ENCODE results near the gene NTSR2.

NTSR2 gene

DNA sequence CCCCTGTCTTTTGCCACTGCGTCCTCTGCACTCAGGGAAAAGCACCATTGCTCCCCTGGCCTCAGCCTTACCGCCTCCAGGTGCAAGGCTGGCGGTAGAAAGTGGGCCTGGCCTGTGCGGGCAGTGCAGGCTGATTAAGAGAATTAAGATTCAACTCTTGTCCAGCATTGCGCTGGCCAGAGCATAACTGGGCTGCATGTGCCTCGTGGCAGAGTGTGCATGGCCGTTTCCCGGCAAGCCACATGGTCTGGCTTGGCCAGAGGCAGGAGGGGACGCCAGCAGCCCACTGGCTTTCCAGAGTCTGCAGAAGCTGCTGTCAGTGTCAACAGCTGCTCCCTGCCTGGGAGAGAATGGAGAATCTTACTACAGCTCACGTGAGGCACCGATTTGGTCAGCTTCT is 12.3 kb downstream of the NTSR2 start:
- DNase-seq (ENCODE audit: low read depth in 2 of 2) = no peak

DNA sequence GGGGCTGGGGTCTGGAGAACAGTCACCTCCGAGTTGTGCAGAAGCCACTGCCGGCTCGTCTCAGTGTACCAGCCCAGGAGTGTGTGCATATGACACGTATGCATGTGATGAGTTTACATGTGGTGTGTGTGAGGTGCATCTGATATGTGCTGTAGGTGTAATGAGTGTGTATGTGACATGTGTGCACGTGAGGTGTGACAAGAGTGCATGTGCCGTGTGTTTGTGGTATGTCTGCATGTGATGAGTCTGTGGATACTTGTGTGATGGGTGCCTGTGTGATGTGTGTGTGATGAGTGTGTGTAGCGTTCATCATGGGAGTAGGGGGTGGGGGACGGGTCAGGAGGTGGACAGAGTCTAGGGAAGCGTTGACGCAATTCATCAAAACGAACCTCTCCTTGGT is 12.8 kb downstream of the NTSR2 start:
- no peak for DNase-seq (ENCODE audit: low read depth in 2 of 2)

DNA sequence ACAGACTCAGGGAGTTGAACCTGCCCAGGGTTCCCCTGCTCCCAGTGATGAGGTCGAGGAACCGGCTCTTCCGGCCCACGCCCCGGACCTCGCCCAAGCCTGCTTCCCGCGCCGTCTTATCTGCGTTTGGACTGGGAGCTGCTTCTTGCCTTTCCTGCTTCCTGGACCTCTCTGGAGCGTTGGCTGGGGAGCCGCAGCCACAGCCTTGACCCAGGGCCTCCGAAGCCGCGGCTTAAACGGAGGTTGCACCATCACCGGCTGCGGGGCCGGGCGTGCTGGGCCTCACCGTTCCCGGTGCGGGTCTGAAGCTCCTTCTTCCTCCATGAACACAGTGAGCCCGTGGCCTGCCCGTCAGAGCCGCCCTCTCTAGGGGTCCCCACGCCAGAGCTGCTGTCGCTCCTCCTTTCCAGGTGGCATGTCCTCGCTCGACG is 13.3 kb downstream of the NTSR2 start:
- DNase-seq (ENCODE audit: low read depth in 2 of 2) = no peak

DNA sequence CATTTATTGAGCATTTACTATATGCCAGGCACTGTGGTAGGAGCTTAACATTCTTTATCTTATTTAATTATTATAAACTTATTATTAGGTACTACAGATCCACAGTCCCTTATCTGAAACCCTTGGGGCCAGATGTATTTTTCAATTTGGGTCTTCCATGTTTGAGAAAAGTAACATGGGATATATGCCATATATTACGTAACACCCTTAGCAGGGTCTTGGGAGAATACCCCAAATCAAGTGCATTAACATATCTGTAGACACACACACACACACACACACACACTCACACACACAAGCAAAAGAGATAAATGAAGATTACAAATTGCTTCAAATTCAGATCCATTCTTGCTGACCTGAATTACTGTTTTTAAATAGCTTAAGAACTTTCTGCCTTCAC is 13.7 kb downstream of the NTSR2 start:
- DNase-seq (ENCODE audit: low read depth in 2 of 2) = no peak

DNA sequence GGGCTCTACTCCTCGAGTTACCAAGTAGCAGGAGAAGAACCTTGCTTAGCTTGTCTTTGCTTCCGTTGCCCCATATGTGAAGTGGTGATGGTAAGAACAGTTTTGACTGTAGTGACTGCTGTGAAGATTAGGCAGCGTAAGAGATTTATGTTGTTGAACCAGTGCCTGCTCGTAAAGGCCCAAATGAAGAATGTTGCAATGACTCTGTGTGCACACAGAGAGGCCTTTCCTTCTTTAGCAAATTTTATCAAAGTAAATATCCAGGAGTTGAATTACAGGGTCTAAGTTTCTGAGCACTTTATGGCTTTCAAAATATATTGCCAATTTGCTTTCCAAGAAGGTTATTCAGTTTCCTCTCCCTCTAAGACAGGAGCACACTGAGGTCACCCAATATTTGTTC is 14.5 kb downstream of the NTSR2 start:
- DNase-seq (ENCODE audit: low read depth in 2 of 2) = no peak

DNA sequence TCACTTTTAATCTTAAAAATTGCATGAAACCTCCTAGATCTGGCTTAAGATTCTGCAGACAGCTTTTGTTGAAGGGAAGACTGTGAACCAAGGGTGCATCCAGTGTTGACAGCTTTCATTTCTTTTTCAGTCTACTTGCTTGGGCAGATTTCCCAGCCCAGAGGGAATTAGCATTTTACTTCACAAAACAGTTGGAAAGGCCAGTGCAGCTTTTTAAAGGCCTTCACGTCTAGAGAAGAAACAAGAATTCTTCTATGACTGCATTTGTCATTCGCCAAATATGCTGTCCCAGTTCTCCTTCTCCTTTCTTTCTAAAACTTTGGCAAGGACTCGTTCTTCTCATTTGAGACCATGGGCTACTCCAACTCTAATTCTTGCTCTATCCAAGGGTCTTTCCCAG is 17.4 kb downstream of the NTSR2 start:
- DNase-seq (ENCODE audit: low read depth in 2 of 2) = no peak

DNA sequence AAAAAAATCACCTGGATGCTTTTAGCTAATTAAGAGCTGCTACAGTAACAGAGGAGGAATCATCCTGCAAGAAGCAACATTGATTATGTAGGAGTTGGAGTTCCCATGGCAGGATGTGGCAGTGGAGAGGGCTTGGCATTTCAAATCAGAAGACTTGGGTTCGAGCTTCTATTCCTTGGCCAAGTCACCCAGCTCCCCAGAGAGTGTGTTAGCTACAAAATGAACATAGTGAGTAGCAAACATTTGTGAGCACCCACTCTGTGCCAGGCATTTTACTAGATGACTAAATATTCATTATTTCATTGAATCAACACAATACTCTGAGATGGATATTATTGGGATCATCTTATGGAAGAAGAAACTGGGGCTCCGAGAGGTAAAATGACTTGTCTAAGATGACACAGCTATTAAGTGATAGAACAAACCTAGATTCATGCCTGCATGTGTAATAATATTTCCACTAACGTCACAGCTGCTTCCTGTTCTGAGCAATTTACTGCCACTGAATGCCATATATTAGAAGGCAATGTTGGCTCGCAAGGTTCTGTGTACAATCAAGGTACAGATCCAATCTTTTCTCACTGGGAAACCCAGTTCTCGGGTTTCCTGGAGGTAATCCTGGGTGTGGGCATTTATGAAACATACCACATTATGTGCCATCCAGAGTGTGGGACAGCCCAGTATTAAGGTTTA is 18.0 kb downstream of the NTSR2 start:
- DNase-seq (ENCODE audit: low read depth in 2 of 2) = no peak

DNA sequence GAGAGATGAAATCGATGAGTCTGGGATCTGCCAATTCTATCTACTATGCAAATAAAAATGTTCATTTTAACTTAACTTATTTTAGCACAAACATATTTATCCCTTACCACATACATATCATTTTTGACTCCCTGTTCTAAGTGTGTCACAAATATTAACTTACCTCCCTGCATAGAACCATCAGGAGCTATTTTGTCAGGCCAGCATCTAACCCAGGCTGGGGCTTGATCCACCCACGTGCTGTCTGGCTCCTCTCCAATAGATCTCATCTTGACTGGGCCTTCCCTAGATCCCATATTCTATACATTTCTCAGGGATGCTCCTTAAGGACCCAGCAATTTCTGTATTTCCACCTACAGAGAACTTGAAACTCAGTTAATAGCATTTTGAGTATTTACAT is 20.9 kb downstream of the NTSR2 start:
- no peak for DNase-seq (ENCODE audit: low read depth in 2 of 2)

DNA sequence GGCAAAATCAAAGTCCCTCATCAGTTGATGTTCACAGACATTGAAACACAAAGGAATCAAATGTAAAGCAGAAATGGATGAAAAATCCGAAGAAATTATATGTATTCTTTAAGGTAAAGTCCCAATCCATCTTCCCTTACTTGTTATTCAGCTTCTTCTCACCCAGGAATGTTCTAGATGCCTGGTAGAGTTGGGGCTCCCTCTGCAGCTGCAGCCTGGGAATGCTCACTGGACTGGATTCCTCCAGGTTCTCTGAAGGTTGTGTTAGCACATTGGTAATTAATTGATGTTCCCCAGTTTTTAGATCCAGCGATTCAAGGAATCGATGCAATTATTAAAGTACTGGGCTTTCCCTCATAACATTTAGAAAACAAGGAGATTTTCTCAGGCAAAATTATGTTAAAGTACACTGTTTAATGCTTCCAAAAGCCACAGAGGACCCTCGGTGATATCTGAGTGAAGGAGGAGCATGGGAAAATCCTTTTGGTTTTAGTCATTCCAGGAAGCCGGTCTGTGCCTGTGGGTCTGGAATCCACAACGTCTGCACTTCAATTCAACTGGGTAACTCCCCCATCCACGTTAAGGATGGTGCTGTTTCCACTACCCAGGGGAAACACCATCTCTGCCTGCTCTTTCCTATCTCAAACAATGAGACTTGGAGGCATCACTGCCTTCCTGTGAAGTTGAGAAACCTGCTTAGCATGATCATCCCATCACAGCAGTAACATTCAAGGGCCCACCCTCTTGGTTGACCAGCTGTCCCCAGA is 22.0 kb downstream of the NTSR2 start:
- DNase-seq (ENCODE audit: low read depth in 2 of 2) = no peak

DNA sequence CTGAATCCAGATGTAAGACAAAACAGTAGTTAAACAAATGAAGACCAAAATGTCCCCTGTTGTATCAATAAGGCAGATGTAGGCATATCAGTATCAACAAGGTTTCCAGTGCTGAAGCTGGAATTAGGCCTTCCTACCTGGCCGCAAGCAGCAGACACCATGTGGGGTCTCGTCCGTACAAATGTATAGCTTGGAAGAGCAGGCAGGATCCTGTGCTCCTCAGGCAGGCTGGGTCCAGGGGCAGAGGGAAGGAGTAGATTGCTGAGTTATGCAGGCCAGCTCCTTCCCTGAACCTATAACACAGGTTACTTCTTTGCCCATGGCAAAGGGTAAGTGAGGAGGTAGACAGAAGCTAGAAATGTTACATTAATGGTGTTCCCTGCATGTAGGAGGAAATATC is 23.5 kb downstream of the NTSR2 start:
- no peak for DNase-seq (ENCODE audit: low read depth in 2 of 2)

DNA sequence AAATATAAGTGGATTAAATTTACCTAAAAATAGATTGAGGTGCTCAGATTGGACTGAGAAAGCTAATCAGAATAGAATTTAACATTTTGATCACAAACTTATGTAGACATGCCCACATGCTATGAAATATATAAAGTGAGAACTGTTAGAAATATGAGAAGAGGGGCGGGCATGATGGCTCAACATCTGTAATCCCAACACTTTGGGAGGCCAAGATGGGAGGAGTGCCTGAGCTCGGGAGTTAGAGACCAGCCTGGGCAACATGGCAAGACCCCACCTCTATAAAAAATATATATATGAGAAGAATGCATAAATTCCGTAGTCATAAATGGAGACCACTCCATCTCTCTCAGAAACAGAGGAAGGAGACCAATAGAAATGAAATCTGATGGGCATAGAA is 25.7 kb downstream of the NTSR2 start:
- no peak for DNase-seq (ENCODE audit: low read depth in 2 of 2)

DNA sequence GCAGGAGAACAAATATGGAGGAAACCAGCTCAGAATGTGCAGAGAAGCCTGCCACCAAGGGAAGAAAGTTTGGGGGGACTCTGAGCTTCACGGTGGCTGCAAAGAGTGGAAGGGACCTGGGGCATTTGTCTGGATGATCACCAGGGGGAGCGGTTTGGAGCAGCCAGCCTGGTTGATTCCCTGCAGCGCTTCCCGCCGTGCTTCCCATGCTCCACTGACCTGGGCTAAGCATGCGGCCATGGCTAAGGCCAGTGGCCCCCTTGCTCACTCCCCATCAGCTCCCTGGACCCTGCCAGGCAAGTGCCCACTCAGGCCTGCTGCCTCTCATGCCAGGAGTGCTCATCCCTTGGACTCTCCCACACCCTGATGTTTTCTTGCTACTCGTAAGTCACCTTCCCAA is 27.0 kb downstream of the NTSR2 start:
- no peak for DNase-seq (ENCODE audit: low read depth in 2 of 2)

DNA sequence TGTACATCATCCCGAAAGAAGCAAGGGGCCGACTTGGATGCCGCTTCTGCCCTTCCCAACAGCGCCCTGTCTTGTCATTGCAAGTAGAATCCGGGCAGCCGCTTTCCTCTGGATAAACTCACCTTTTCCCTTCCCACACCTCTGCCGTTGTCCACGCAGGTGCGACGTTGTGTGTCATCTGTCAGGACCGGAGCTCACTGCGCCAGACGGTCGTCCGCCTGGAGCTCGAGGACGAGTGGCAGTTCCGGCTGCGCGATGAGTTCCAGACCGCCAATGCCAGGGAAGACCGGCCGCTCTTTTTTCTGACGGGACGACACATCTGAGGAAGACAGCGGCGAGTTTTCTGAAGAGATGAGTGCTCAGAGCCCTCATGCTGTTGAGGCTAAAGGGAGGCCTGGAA is 29.9 kb downstream of the NTSR2 start:
- DNase-seq (ENCODE audit: low read depth in 2 of 2) = no peak

DNA sequence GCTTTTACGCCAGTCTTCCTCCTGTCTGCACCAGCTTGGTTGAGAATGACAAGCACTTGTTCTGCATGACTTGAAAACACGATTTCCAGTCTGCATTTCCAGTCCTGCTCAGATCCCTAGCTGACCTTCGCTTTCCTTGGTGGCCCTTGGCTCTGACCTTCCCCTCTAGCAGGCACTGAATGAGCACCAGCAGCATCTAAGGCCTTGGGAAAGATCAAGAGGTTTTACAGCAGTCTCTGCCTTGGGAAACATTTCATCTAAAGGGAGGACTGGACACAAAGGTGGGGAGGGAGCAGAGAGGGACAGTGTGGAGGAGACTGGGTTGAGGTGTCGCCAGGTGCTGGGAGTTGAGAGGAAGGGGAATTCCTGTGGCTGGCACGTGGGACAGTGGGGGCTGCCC is 30.5 kb downstream of the NTSR2 start:
- no peak for DNase-seq (ENCODE audit: low read depth in 2 of 2)

DNA sequence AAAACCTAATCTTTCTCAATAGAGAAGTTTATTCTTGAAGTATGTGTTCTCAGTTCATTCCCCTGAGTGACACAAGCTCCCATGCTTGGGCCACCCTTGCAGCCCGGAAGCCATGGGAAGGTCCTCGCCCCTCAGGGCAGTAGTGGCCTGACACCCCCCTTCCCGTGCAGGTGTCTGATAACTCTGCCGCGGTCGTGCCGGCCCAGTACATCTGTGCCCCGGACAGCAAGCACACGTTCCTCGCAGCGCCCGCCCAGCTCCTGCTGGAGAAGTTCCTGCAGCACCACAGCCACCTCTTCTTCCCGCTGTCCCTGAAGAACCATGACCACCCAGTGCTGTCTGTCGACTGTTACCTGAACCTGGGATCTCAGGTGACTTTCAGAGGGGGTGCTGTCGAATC is 32.4 kb downstream of the NTSR2 start:
- no peak for DNase-seq (ENCODE audit: low read depth in 2 of 2)

DNA sequence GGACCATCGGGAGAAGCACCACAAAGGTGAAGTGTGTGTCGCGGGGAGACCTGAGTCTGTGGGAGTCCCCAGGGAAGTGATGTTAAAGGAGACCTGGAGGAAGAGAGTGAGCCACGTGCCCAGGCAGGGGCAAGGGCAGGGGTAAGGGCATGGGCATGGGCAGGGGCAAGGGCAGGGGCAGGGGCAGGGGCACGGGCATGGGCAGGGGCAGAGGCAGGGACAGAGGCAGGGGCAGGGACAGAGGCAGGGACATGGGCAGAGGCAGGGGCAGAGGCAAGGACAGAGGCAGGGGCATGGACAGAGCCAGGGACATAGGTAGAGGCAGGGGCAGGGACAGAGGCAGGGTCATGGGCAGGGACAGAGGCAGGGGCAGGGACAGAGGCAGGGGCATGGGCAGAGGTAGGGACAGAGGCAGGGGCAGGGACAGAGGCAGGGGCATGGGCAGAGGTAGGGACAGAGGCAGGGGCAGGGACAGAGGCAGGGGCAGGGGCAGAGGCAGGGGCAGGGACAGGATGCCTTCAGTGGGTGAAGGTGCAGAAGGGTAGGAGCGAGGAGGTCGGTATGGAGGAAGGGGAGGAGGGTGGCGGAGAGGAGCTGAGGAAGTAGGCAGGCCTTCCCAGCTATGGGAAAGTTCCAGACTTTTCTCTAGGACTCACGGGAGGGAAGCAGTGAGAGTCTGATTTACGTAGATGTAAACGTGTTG is 33.3 kb downstream of the NTSR2 start:
- no peak for DNase-seq (ENCODE audit: low read depth in 2 of 2)

DNA sequence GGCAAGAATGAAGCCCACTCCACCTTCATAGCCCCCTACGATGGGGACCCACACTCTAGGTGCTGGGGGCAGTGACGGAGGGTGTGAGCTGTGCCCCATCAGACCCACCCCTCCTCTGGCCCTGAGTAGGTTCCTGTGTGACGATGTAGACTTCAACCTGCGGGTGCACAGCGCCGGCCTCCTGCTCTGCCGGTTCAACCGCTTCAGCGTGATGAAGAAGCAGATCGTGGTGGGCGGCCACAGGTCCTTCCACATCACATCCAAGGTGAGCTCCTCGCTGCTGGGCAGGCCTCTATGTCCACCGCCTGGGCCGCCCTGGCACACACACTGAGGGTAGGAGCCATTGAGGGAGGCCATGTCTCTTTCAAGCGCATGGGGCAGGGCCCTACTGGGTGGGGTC is 34.9 kb downstream of the NTSR2 start:
- DNase-seq (ENCODE audit: low read depth in 2 of 2) = no peak

DNA sequence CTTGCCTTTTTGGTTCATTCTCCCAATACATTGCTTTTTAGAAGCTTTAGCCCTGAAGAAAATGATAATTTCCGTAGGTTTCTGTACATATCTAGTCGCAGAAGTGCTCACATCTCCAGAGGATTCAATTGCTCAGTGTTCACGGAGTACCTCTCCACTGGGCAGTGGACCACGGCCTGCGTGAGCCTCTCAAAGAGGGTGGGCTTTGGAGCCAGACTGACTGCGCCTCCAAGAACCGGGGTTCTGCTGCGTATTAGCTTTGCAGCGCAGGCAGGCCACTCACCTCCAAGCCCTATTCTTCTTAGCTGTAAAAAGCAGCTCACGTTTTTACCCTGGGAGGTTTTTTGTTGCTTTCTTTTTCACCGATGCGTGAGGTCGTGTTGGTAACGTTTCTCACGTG is 35.4 kb downstream of the NTSR2 start:
- DNase-seq (ENCODE audit: low read depth in 2 of 2) = no peak

DNA sequence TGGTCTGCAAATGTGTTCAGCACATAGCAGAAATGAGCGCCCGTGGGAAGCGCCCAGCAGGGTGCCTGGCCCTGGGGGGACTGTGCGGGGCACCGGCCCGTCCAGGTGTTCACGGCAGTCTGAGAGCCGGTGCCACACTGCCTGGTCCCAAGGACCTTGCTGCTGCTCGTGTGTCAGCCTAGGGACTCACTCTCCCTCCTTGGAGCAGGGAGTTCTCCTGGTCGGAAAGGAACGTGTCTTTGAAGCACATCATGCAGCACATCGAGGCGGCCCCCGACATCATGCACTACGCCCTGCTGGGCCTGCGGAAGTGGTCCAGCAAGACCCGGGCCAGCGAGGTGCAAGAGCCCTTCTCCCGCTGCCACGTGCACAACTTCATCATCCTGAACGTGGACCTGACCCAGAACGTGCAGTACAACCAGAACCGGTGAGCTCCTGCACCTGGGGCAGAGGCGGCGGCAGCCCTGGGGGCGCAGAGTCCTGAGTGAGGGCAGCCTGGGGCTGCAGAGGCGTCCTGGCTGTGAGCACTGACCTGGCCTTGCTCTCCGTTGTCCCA is 36.0 kb downstream of the NTSR2 start:
- no peak for DNase-seq (ENCODE audit: low read depth in 2 of 2)

DNA sequence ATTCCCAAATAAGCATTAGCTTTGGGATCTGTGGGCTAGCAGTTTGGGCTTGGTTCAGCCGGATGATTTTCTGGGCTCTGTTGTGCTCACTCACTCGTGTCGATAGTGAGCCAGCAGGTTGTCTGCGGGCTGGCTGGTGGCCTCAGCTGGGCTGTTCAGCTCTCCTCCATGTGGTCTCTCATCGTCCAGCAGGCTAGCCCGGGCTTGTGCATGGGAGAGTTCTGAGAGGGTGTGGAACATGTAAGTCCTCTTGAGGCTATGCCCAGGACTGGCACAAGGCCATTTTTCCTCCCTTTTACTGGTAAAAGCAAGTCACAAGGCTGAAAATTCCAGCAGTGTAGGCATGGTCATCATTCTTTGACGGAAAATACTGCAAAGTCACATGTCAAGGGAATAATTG is 38.5 kb downstream of the NTSR2 start:
- DNase-seq (ENCODE audit: low read depth in 2 of 2) = no peak

DNA sequence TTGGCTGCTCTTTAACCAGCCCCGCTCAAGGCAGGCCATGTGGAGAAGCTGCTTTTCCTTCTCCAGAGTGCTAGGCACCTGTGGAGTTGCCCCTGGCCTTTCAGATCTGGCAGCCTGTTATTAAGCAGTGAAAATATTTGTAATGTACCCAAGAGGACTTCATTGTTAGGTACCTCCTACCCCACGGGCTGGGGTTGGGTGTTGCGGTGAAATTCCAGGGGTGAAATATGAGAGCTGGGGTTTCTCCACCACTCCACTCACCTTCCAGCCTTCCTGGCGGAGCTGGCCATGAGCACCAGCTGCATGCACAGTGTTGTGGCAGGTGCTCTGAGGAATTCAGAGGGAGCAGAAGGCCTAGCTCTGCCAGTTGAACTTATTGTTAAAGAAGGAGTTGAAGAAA is 39.1 kb downstream of the NTSR2 start:
- DNase-seq (ENCODE audit: low read depth in 2 of 2) = no peak

DNA sequence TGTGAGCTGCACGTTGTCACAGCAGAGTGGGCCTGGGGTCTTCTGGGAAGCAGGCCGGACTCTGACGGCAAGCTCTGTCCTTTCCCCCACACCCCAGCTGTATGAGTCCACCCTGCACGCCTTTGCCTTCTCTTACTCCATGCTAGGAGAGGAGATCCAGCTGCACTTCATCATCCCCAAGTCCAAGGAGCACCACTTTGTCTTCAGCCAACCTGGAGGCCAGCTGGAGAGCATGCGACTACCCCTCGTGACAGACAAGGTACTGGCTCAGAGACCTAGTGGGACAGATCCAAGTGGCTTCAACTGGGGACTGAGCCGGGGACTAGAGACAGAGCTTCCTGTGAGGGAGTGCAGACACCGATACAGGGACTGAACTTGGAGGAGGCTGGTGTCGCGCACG is 40.1 kb downstream of the NTSR2 start:
- no peak for DNase-seq (ENCODE audit: low read depth in 2 of 2)

DNA sequence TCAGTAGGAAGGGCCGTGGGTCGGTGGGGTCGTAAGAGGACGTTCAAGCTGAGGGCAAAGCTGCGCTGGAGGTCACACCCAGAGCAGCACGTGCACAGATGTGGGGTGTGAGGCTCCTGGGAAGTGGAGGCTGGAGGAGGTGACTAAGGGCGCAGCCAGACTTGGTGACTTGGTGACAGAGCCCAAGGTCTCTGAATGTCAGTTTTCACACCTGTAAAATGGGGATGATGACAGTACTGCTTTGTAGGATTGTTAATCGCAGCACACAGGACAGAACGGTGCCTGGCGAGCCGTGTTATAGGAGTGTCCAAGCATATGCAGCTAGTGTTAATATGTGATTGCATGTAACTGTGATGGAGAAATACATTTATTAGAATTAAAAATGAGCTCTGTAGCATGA is 40.8 kb downstream of the NTSR2 start:
- no peak for DNase-seq (ENCODE audit: low read depth in 2 of 2)

Measured in stimulated activated CD8-positive, alpha-beta memory T cell treated with anti-CD3 and anti-CD28 coated beads, Interleukin-2, amount 100 ng/mL, for 48 hours (primary cell).